Lower lobe of right lung (tissue), 2 donors: ENCODE results near the gene EPHA3. TPM values are rescaled to one million over a fixed set of nuclear protein-coding genes. Genes with fewer than 3 reads are reported as not detected.
"Not testable (repeated sequence)": the region's sequence is repeated elsewhere in the genome, so short reads cannot be mapped to it uniquely, and the experiment has no call there.

ENCODE experiments used
- ATAC-seq, 2 donors: fragments of 200-7000 bp; cut with Tn5 transposase; one replicate each; pipeline ENCODE4 v1.9.1; 2020 to 2022; ENCODE audit warnings: mild to moderate bottlenecking in 2 of 2, moderate library complexity in 2 of 2
- DNase-seq: peaks from one replicate; pipeline ENCODE4 v3.0.0-alpha.2; 2020
- H3K27ac ChIP-seq: fragments of 200-600 bp; one replicate; pipeline ENCODE4 v1.8.0; 2022
- H3K27me3 ChIP-seq: fragments of 200-600 bp; one replicate; pipeline ENCODE4 v1.8.0; 2022; ENCODE audit warnings: low read depth
- H3K36me3 ChIP-seq: fragments of 200-600 bp; one replicate; pipeline ENCODE4 v1.8.0; 2022; ENCODE audit warnings: mild to moderate bottlenecking
- H3K4me1 ChIP-seq: fragments of 200-600 bp; one replicate; pipeline ENCODE4 v1.8.0; 2022
- H3K4me3 ChIP-seq: fragments of 200-600 bp; one replicate; pipeline ENCODE4 v1.8.0; 2022; ENCODE audit warnings: mild to moderate bottlenecking
- H3K9me3 ChIP-seq: fragments of 200-600 bp; one replicate; pipeline ENCODE4 v1.8.0; 2022
- CTCF ChIP-seq: fragments of 200-600 bp; IDR thresholded peaks from one replicate; pipeline ENCODE4 v1.8.0; 2022; ENCODE audit warnings: antibody characterized with exemption, mild to moderate bottlenecking
- intact Hi-C: fragments of 100-400 bp; cut with DNase I; formaldehyde crosslinking; loops from one replicate; pipeline ENCODE4 v1.11.0; 2022
- total RNA-seq: library from RNA; stranded (reverse); fragmentation: NEBNext Ultra II Directional; extraction: Animal tissue kit (Norgen Biotek cat#: 25700); gene quantifications from one replicate; pipeline ENCODE4 v1.2.1, GENCODE V29; 2021
- donor health status: DM: no; HTN: yes; CAD: no; lungs with severe emphysema.

The EPHA3 gene
- total RNA-seq, 1 donor from 2014 or later, result 1.4 TPM

DNA sequence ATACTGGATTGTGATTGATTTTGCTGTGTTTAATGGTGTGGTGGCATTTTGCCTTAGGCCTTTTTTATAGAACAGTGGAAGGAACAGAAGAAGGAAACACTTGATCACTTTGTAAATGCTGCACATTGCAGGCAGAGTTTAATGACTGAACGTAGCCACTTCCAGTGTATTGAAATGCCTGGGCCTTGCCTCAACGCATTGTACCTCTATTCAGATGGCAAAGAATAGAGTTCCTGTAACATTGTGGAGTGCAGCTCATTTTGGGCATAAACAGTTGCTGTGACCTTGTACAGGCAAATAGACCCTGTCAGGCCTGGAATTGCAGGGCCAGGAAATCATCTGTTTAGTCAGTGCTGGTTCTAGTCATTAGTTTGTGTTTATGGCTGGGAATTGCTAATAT is 225.0 kb downstream of the EPHA3 start:
- intact Hi-C loops, result no loop called here
- no peak for ATAC-seq
- Histone ChIP-seq H3K36me3 (no peaks in the 10 kb centered on the region), H3K27me3 (no peaks in the 10 kb centered on the region), H3K4me1 (no peaks in the 10 kb centered on the region), H3K4me3 (no peak overlapping the region), H3K27ac (no peak overlapping the region), H3K9me3 (no peaks in the 10 kb centered on the region)
- no peak for DNase-seq
- TF ChIP-seq CTCF, result no peak

DNA sequence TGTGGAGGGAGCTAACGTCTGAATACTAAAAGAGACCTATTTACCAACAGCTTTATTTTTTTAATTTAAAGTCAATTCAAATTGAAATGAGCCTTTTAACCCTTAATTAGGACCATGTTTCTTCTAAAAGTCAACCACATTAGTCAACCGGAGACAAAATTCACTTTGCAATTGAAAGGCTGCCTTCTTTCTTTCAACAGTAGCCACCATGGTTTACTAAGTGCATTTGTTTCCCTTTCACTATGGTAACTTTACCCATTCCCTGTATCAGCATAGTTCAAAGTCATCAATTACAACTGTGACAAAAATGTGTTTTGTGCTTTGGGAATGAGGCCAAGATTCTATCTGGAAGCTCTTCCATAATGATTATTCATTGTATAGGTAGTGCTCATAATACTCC is 225.4 kb downstream of the EPHA3 start:
- Histone ChIP-seq H3K4me1 (no peaks in the 10 kb centered on the region), H3K4me3 (no peak overlapping the region), H3K36me3 (no peaks in the 10 kb centered on the region), H3K27me3 (no peaks in the 10 kb centered on the region), H3K9me3 (no peaks in the 10 kb centered on the region), H3K27ac (no peak overlapping the region)
- ATAC-seq, result no peak
- DNase-seq, result no peak
- TF ChIP-seq CTCF, result no peak
- intact Hi-C loops, result no loop called here

DNA sequence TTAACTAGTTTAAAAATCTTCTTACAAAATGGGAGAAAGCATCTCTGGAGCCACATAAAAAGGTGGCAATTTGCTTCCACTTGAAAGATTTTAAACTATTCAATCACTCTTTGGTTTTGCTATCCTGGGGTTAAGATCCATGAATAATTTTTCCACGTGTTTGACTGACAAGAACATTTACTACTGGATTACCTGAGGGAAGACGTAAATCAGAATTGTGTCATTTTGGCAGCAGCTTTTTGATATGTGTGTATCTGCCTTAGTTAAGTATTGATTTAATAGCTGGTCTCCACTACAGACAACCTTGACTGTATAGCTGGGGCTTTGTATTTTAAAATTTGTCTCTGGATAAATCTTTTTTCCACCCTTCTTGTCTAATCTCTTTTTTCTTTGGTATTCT is 228.3 kb downstream of the EPHA3 start:
- Histone ChIP-seq H3K27me3 (no peaks in the 10 kb centered on the region), H3K36me3 (no peaks in the 10 kb centered on the region), H3K9me3 (no peaks in the 10 kb centered on the region), H3K4me1 (no peaks in the 10 kb centered on the region), H3K4me3 (no peak overlapping the region), H3K27ac (no peak overlapping the region)
- ATAC-seq, result no peak
- intact Hi-C loops, result no loop called here
- no peak for DNase-seq
- TF ChIP-seq CTCF, result no peak

GRCh38 chr3:89340408-89340807 is 233.0 kb downstream of the EPHA3 start:
- TF ChIP-seq CTCF, result no peak
- DNase-seq, result no peak
- Histone ChIP-seq H3K36me3 (no peaks in the 10 kb centered on the region), H3K27ac (no peak overlapping the region), H3K4me1 (no peaks in the 10 kb centered on the region), H3K9me3 (no peaks in the 10 kb centered on the region), H3K27me3 (no peaks in the 10 kb centered on the region), H3K4me3 (no peak overlapping the region)
- no peak for ATAC-seq
- intact Hi-C loops, result no loop called here

DNA sequence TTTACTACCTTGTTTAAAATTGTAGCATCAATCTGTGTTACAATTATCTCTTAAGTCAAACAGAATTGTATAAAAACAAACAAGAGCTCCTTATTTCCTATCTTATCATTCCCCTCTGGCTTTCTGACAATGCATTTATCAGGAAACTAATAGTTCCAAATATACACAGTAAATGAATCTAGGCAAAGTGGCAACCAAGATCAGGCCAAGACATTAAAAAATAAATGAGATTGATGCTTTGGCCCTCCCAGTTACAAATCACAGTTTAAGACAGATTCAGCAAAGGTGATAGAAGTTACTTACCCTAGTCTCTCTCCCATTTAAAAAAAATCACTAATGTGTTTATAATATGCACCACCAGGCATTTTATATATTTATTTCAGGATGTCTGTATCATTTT is 236.7 kb downstream of the EPHA3 start:
- no peak for ATAC-seq
- no peaks in the 10 kb centered on the region for H3K4me1 ChIP-seq

GRCh38 chr3:89350935-89351334 is 243.5 kb downstream of the EPHA3 start:
- H3K36me3 ChIP-seq, H3K4me1 ChIP-seq, H3K27me3 ChIP-seq, DNase-seq, H3K9me3 ChIP-seq, H3K27ac ChIP-seq, H3K4me3 ChIP-seq, ATAC-seq, intact Hi-C loops: not testable (repeated sequence)

More for the DNA sequence above, 236.7 kb downstream of the EPHA3 start:
- Histone ChIP-seq H3K36me3 (no peaks in the 10 kb centered on the region), H3K4me3 (no peak overlapping the region), H3K27ac (no peak overlapping the region), H3K27me3 (no peaks in the 10 kb centered on the region), H3K9me3 (no peaks in the 10 kb centered on the region)
- intact Hi-C loops, result no loop called here
- no peak for DNase-seq
- no peak for TF ChIP-seq CTCF
